MM.1S (cell line): ENCODE results near the gene CBFA2T3.

Experiments used
- DNase-seq: peaks from one replicate; pipeline ENCODE4 v3.0.0-alpha.2; 2015
- H2AFZ ChIP-seq: fragments of 300-600 bp; sonication (generic); 2 replicates; pipeline ENCODE4 v1.6.0; 2016; ENCODE audit warnings: antibody characterized with exemption, low read length
- H3F3A ChIP-seq: fragments of 300-600 bp; sonication (generic); 2 replicates; pipeline ENCODE4 v1.6.1; 2016; ENCODE audit warnings: mild to moderate bottlenecking, antibody characterized with exemption, low read length, moderate library complexity, mixed read lengths; ENCODE audit not compliant: insufficient read depth
- H3K27ac ChIP-seq: fragments of 300-600 bp; sonication (generic); 2 replicates; pipeline ENCODE4 v1.5.1; 2016; ENCODE audit warnings: mild to moderate bottlenecking, low read length
- H3K27me3 ChIP-seq: fragments of 300-600 bp; sonication (generic); replicated peaks from 2 replicates; pipeline ENCODE4 v1.6.0; 2016; ENCODE audit warnings: low read length; ENCODE audit not compliant: insufficient read depth
- H3K36me3 ChIP-seq: fragments of 300-600 bp; sonication (generic); replicated peaks from 2 replicates; pipeline ENCODE4 v1.6.1; 2016; ENCODE audit warnings: mild to moderate bottlenecking, low read length, mixed read lengths; ENCODE audit not compliant: insufficient read depth
- H3K4me1 ChIP-seq: fragments of 300-600 bp; sonication (generic); 2 replicates; pipeline ENCODE4 v1.6.1; 2016; ENCODE audit warnings: low read length, mixed read lengths
- H3K4me2 ChIP-seq: fragments of 300-600 bp; sonication (generic); 2 replicates; pipeline ENCODE4 v1.6.0; 2016; ENCODE audit warnings: low read depth, low read length
- H3K4me3 ChIP-seq: fragments of 300-600 bp; sonication (generic); 2 replicates; pipeline ENCODE4 v1.5.1; 2016; ENCODE audit warnings: low read length, mixed read lengths
- H3K79me2 ChIP-seq: fragments of 300-600 bp; sonication (generic); 2 replicates; pipeline ENCODE4 v1.6.1; 2016; ENCODE audit warnings: mixed run types, low read length, mixed read lengths
- H3K9ac ChIP-seq: fragments of 300-600 bp; sonication (generic); 2 replicates; pipeline ENCODE4 v1.6.1; 2016; ENCODE audit warnings: low read length, mixed read lengths
- H3K9me2 ChIP-seq: fragments of 300-600 bp; sonication (generic); replicated peaks from 2 replicates; pipeline ENCODE4 v1.6.1; 2016; ENCODE audit warnings: mild to moderate bottlenecking, low read length, mixed read lengths; ENCODE audit not compliant: insufficient read depth
- H3K9me3 ChIP-seq: fragments of 300-600 bp; sonication (generic); replicated peaks from 2 replicates; pipeline ENCODE4 v1.6.1; 2016; ENCODE audit warnings: mild to moderate bottlenecking, low read length, mixed read lengths; ENCODE audit not compliant: insufficient read depth
- H4K20me1 ChIP-seq: fragments of 300-600 bp; sonication (generic); 2 replicates; pipeline ENCODE4 v1.6.1; 2016; ENCODE audit warnings: mild to moderate bottlenecking, low read length, moderate library complexity, mixed read lengths; ENCODE audit not compliant: insufficient read depth
- EZH2 ChIP-seq: fragments of 300-600 bp; sonication (generic); optimal IDR thresholded peaks from 2 replicates; pipeline ENCODE3; 2017; ENCODE audit warnings: low read depth, mild to moderate bottlenecking, antibody characterized with exemption, low read length, mixed read lengths
- EZH2phosphoT487 ChIP-seq: fragments of 300-600 bp; sonication (generic); IDR thresholded peaks from 2 replicates; pipeline ENCODE4 v1.6.1; 2018; ENCODE audit warnings: antibody characterized with exemption, low read length
- TF ChIP-seq, protein P1 (sequence below): fragments of 300-600 bp; sonication (generic); IDR thresholded peaks from 2 replicates; pipeline ENCODE4 v1.5.1; 2016; ENCODE audit warnings: antibody characterized with exemption, low read length, mixed read lengths

The CBFA2T3 gene

DNA sequence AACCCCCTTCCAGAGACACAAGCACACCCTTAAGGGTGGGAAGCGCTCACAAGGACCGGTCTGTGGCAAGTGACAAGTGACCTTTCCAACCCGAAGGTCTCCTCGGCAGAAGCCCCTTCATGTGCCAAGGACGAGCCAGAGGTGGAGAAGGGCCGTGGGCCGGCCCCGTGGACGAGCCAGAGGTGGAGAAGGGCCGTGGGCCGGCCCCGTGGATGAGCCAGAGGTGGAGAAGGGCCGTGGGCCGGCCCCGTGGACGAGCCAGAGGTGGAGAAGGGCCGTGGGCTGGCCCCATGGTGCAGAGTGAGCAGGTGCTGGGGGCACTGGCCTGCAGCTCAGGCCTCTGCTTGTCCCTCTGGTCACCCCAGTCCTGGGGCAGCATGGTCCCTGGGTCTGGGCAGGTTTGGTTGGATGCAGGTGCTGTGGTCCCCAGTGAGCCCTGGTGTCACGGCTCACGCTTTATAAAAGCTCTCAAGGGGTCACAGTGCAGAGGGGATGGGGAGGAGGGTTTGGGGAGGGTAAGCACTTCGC lies 45.6 kb downstream of the CBFA2T3 start:
- Histone ChIP-seq H3K79me2 (peaks cover 86% of the 10 kb centered on the region), H3K4me1 (no peaks in the 10 kb centered on the region), H2AFZ (no peak overlapping the region), H3K9me3 (no peaks in the 10 kb centered on the region), H3K9me2 (no peaks in the 10 kb centered on the region), H3K27me3 (no peaks in the 10 kb centered on the region), H3K4me2 (no peak overlapping the region), H3K27ac (no peak overlapping the region), H3K4me3 (no peak overlapping the region), H3F3A (no peaks in the 10 kb centered on the region), H3K36me3 (no peaks in the 10 kb centered on the region), H3K9ac (no peak overlapping the region), H4K20me1 (no peaks in the 10 kb centered on the region)
- TF ChIP-seq EZH2 (no peak), EZH2phosphoT487 (no peak)
- TF ChIP-seq, protein P1, sequence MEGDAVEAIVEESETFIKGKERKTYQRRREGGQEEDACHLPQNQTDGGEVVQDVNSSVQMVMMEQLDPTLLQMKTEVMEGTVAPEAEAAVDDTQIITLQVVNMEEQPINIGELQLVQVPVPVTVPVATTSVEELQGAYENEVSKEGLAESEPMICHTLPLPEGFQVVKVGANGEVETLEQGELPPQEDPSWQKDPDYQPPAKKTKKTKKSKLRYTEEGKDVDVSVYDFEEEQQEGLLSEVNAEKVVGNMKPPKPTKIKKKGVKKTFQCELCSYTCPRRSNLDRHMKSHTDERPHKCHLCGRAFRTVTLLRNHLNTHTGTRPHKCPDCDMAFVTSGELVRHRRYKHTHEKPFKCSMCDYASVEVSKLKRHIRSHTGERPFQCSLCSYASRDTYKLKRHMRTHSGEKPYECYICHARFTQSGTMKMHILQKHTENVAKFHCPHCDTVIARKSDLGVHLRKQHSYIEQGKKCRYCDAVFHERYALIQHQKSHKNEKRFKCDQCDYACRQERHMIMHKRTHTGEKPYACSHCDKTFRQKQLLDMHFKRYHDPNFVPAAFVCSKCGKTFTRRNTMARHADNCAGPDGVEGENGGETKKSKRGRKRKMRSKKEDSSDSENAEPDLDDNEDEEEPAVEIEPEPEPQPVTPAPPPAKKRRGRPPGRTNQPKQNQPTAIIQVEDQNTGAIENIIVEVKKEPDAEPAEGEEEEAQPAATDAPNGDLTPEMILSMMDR, result no peak
- DNase-seq, result no peak

DNA sequence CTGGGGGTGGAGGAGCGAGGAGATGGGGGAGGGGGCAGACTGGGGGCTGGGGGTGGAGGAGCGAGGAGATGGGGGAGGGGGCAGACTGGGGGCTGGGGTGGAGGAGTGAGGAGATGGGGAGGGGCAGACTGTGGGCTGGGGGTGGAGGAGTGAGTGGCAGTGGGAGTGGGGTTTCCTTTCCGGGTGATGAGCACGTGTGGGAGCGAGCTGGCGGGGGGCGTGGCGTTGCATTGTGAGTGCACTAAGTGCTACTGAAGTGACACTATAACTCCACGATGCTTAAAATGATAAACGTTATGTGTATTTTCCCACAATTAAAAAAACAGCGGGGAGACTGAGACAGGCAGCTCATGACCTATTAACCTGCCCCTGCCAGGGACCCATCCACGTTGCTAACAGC lies 46.3 kb downstream of the CBFA2T3 start:
- no peaks in the 10 kb centered on the region for H4K20me1 ChIP-seq
- H3K9ac ChIP-seq, result no peak overlapping the region
- TF ChIP-seq EZH2phosphoT487 (no peak), EZH2 (no peak)
- TF ChIP-seq, protein P1, result no peak
- H2AFZ ChIP-seq, result no peak overlapping the region
- H3K27ac ChIP-seq, result no peak overlapping the region
- no peaks in the 10 kb centered on the region for H3K4me1 ChIP-seq
- no peaks in the 10 kb centered on the region for H3F3A ChIP-seq
- no peaks in the 10 kb centered on the region for H3K9me3 ChIP-seq
- no peak for DNase-seq
- H3K36me3 ChIP-seq, result no peaks in the 10 kb centered on the region
- no peak overlapping the region for H3K4me2 ChIP-seq
- H3K27me3 ChIP-seq, result no peaks in the 10 kb centered on the region
- no peak overlapping the region for H3K4me3 ChIP-seq
- peaks cover 86% of the 10 kb centered on the region for H3K79me2 ChIP-seq
- no peaks in the 10 kb centered on the region for H3K9me2 ChIP-seq

DNA sequence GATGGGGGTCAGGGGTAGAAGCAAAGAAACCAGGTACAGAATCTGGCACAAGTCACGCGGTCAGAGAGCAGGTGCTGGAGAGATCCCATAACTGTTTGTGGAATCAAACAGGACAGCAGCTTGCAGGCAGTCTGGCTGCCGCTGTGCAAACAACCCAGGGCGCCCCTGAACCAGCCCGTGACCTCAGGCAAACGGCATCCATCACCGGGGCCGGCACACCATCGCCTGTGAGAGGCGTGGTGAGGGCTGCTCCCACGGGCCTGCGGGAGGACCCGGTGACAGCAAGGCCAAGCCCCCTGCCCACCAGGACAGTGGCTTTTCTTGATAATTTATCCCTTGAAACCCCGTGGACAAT lies 47.9 kb downstream of the CBFA2T3 start:
- no peak for DNase-seq
- Histone ChIP-seq H3K9ac (no peak overlapping the region), H3K79me2 (peaks cover 86% of the 10 kb centered on the region), H3K4me3 (no peak overlapping the region), H4K20me1 (no peaks in the 10 kb centered on the region), H3K4me1 (no peaks in the 10 kb centered on the region), H3K4me2 (no peak overlapping the region), H3K9me2 (no peaks in the 10 kb centered on the region), H3K36me3 (no peaks in the 10 kb centered on the region), H3F3A (no peaks in the 10 kb centered on the region), H3K27ac (no peak overlapping the region), H3K27me3 (no peaks in the 10 kb centered on the region), H2AFZ (no peak overlapping the region), H3K9me3 (no peaks in the 10 kb centered on the region)
- TF ChIP-seq EZH2phosphoT487 (no peak), EZH2 (no peak)
- TF ChIP-seq, protein P1, result no peak
